HG03571 (cell line): ENCODE measurements around the gene CCND2.

Experiments used
- ATAC-seq: cut with Tn5 transposase; IDR thresholded peaks from one replicate; pipeline ENCODE4 v1.9.1; 2021; ENCODE audit not compliant: unreplicated experiment

Gene CCND2

GRCh38 chr12:4275870-4276301 is 2.3 kb downstream of the CCND2 start:
- ATAC-seq, result no peak

GRCh38 chr12:4276524-4277204 is 3.1 kb downstream of the CCND2 start:
- ATAC-seq, result no peak

GRCh38 chr12:4277205-4277543 is 3.6 kb downstream of the CCND2 start:
- no peak for ATAC-seq

- no peak for ATAC-seq
Measured at GRCh38 chr12:4277857-4278256, 4.3 kb downstream of the CCND2 start.

GRCh38 chr12:4278329-4279197 is 5.0 kb downstream of the CCND2 start:
- ATAC-seq, result no peak

GRCh38 chr12:4279198-4279690 is 5.7 kb downstream of the CCND2 start:
- ATAC-seq, result no peak

GRCh38 chr12:4280351-4281163 is 7.0 kb downstream of the CCND2 start:
- no peak for ATAC-seq

GRCh38 chr12:4281173-4281654 is 7.7 kb downstream of the CCND2 start:
- no peak for ATAC-seq

- no peak for ATAC-seq
Measured at GRCh38 chr12:4282103-4282891, 8.7 kb downstream of the CCND2 start.

- ATAC-seq, result no peak
Measured at GRCh38 chr12:4282892-4283511, 9.4 kb downstream of the CCND2 start.

- ATAC-seq, result no peak
Measured at GRCh38 chr12:4283512-4284255, 10.1 kb downstream of the CCND2 start.

GRCh38 chr12:4284306-4284705 is 10.7 kb downstream of the CCND2 start:
- no peak for ATAC-seq

GRCh38 chr12:4285070-4285469 is 11.5 kb downstream of the CCND2 start:
- ATAC-seq, result no peak

GRCh38 chr12:4286228-4286627 is 12.7 kb downstream of the CCND2 start:
- no peak for ATAC-seq

GRCh38 chr12:4286771-4287317 is 13.3 kb downstream of the CCND2 start:
- ATAC-seq, result no peak

GRCh38 chr12:4287325-4288211 is 14.0 kb downstream of the CCND2 start:
- no peak for ATAC-seq

- ATAC-seq, result no peak
Measured at GRCh38 chr12:4288296-4289131, 15.0 kb downstream of the CCND2 start.
